Measurements from ENCODE around the gene SOX14. TPM values are rescaled to one million over a fixed set of nuclear protein-coding genes. Genes with fewer than 3 reads are reported as not detected.

SOX14 gene
- total RNA-seq, 4 donors from 2014 or later = not detected

- intact Hi-C loops (cut with DNase I; ENCODE audit: low total_unique reads) = no loop called here
- Histone ChIP-seq H3K4me3 (peak overlapping the region in 1 of 4 donors; percentile 31), H3K27me3 (peaks cover 100% of the 10 kb centered on the region), H3K36me3 (no peaks in the 10 kb centered on the region), H3K9me3 (no peaks in the 10 kb centered on the region), H3K4me1 (peaks cover 4 to 37% (median 29%) of the 10 kb centered on the region in 4 donors), H3K27ac (no peak overlapping the region)
- no peak for DNase-seq
- 8% methylated on average over 40 of the region's 40 CpGs; no CpG with 5 or more reads in 1 of the 2 donors for WGBS, 2 donors (ENCODE audit: low coverage in 1 of 2)
- in situ Hi-C loops (cut with MboI; ENCODE audit: low pct_ligation_motif_present in 1 of 4, low pct_unique_long_range_greater_than_20kb in 1 of 4, low sequenced_read_pairs in 3 of 4) = no loop called here
- TF ChIP-seq POLR2A (IDR thresholded peaks at IDR 0.05) (no peak), CTCF (IDR thresholded peaks at IDR 0.05) (no peak), POLR2AphosphoS5 (IDR thresholded peaks at IDR 0.05) (no peak), EP300 (IDR thresholded peaks at IDR 0.05; ENCODE audit: low read depth) (no peak)
Observed at GRCh38 chr3:137770066-137770834, 6.1 kb downstream of the SOX14 start.

DNA sequence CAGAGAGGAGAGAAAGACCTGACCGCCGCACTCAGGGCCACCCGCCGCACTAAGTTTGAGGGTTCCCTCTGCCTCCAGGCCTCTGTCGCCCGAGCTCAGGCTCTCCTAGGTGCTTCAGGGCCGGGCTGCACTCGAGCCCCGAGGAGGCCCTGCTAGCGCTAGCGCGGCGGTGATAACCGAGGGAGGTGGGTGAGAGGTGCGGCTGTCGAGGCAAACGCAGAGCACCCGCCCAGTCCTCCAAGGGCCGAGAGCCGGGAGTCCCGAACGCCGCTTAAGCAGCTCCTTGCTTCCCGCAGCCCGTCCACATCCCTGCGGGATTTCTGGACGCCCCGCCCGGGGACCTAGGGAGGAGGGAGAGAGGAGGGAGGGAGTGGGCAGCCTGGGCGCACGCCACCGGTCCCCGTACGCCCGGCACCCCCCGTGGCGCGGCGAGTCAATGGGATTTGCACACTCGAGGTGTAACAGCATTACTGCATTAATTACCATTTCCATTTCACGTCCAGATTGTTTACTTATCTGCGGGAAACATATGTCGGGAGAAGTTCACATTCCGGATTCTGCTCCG lies 6.8 kb downstream of the SOX14 start:
- Histone ChIP-seq H3K4me3 (peak overlapping the region in 1 of 4 donors; percentile 31), H3K9me3 (no peaks in the 10 kb centered on the region), H3K4me1 (peaks cover 4 to 37% (median 29%) of the 10 kb centered on the region in 4 donors), H3K27ac (no peak overlapping the region), H3K27me3 (peaks cover 100% of the 10 kb centered on the region), H3K36me3 (no peaks in the 10 kb centered on the region)
- intact Hi-C loops (cut with DNase I; ENCODE audit: low total_unique reads) = no loop called here
- DNase-seq = no peak
- 6% methylated on average over 45 of the region's 45 CpGs; no CpG with 5 or more reads in 1 of the 2 donors for WGBS, 2 donors (ENCODE audit: low coverage in 1 of 2)
- no peak for TF ChIP-seq EP300 (IDR thresholded peaks at IDR 0.05; ENCODE audit: low read depth)
- no peak for TF ChIP-seq POLR2A (IDR thresholded peaks at IDR 0.05)
- TF ChIP-seq CTCF (IDR thresholded peaks at IDR 0.05) = no peak
- no peak for TF ChIP-seq POLR2AphosphoS5 (IDR thresholded peaks at IDR 0.05)
- in situ Hi-C loops (cut with MboI; ENCODE audit: low pct_ligation_motif_present in 1 of 4, low pct_unique_long_range_greater_than_20kb in 1 of 4, low sequenced_read_pairs in 3 of 4) = no loop called here

- Histone ChIP-seq H3K36me3 (no peaks in the 10 kb centered on the region), H3K27me3 (peaks cover 96% of the 10 kb centered on the region), H3K4me1 (peaks cover 4 to 37% (median 29%) of the 10 kb centered on the region in 4 donors), H3K27ac (no peak overlapping the region), H3K9me3 (no peaks in the 10 kb centered on the region), H3K4me3 (peak overlapping the region in 1 of 4 donors; percentile 31)
- no peak for TF ChIP-seq CTCF (IDR thresholded peaks at IDR 0.05)
- no peak for TF ChIP-seq POLR2AphosphoS5 (IDR thresholded peaks at IDR 0.05)
- DNase-seq = no peak
- intact Hi-C loops (cut with DNase I; ENCODE audit: low total_unique reads) = no loop called here
- in situ Hi-C loops (cut with MboI; ENCODE audit: low pct_ligation_motif_present in 1 of 4, low pct_unique_long_range_greater_than_20kb in 1 of 4, low sequenced_read_pairs in 3 of 4) = no loop called here
- WGBS, 2 donors (ENCODE audit: low coverage in 1 of 2) = 6 to 11% methylated on average over 15 to 53 of the region's 53 CpGs
Observed at GRCh38 chr3:137771401-137772213, 7.5 kb downstream of the SOX14 start.
